SK-N-SH (cell line): ENCODE measurements around the gene ZFYVE19. TPM values are rescaled to one million over a fixed set of nuclear protein-coding genes. Genes with fewer than 3 reads are reported as not detected.

ENCODE experiments used
- CTCF ChIA-PET: fragments of 300-600, 350-600 bp; formaldehyde crosslinking; extraction: SDS; loops from one replicate; lab custom pipeline; 2021; lab: Yijun Ruan, JAX
- POLR2A ChIA-PET: fragments of 350-600 bp; sonication (Branson Sonifier 250); formaldehyde crosslinking; extraction: SDS; loops from one replicate; lab custom pipeline; 2020; ENCODE audit warnings: antibody characterized with exemption, inconsistent platforms; lab: Yijun Ruan, JAX
- DNase-seq: peaks from one replicate; pipeline ENCODE4 v3.0.0; 2012
- H2AFZ ChIP-seq: fragments of 200-600 bp; sonication (generic); 2 replicates; pipeline ENCODE4 v1.8.1; 2016; ENCODE audit warnings: antibody characterized with exemption, mild to moderate bottlenecking, low read depth
- H3F3A ChIP-seq: fragments of 200-600 bp; sonication (generic); replicated peaks from 2 replicates; pipeline ENCODE3; 2016; ENCODE audit warnings: antibody characterized with exemption, mild to moderate bottlenecking; ENCODE audit not compliant: insufficient read depth
- H3K27ac ChIP-seq, 2 experiments: fragments of 200-500 bp in 1 of 2; fragments of 200-600 bp in 1 of 2; sonication (Bioruptor generic) in 1 of 2; sonication (generic), shearing (Covaris generic) in 1 of 2; 2 replicates each; pipeline versions ENCODE4 v1.5.1 to v1.6.1; 2014 to 2016; ENCODE audit warnings: low read depth in 2 of 2, inconsistent platforms in 1 of 2, low read length in 1 of 2, mild to moderate bottlenecking in 1 of 2, mixed read lengths in 1 of 2
- H3K27me3 ChIP-seq: fragments of 200-600 bp; sonication (generic), shearing (Covaris generic); 2 replicates; pipeline ENCODE4 v1.6.1; 2016; ENCODE audit warnings: mixed run types; ENCODE audit not compliant: insufficient read depth
- H3K36me3 ChIP-seq, 2 experiments: fragments of 200-500 bp in 1 of 2; fragments of 200-600 bp in 1 of 2; sonication (Bioruptor generic) in 1 of 2; sonication (generic) in 1 of 2; replicated peaks in 1 of 2; 2 replicates each; pipeline versions ENCODE3 to v1.5.1; 2014 to 2016; ENCODE audit warnings: low read length in 1 of 2, mild to moderate bottlenecking in 1 of 2; ENCODE audit not compliant: insufficient read depth in 2 of 2, control insufficient read depth in 1 of 2
- H3K4me1 ChIP-seq, 2 experiments: fragments of 200-500 bp in 1 of 2; fragments of 200-600 bp in 1 of 2; sonication (Bioruptor generic) in 1 of 2; sonication (generic), shearing (Covaris generic) in 1 of 2; 2 replicates each; pipeline versions ENCODE4 v1.5.1 to v1.6.1; 2014 to 2016; ENCODE audit warnings: low read depth in 1 of 2, low read length in 1 of 2, mixed run types in 1 of 2; ENCODE audit not compliant: insufficient read depth in 2 of 2, control insufficient read depth in 1 of 2
- H3K4me2 ChIP-seq: fragments of 200-600 bp; sonication (generic), shearing (Covaris generic); 2 replicates; pipeline ENCODE4 v1.6.1; 2017; ENCODE audit warnings: mixed run types
- H3K4me3 ChIP-seq, 2 experiments: fragments of 200-500 bp in 1 of 2; fragments of 200-600 bp in 1 of 2; sonication (Bioruptor generic) in 1 of 2; sonication (generic), shearing (Covaris generic) in 1 of 2; 2 replicates each; pipeline versions ENCODE4 v1.5.1 to v1.8.1; 2014 to 2016; ENCODE audit warnings: low read depth in 2 of 2, inconsistent platforms in 1 of 2, low read length in 1 of 2, mild to moderate bottlenecking in 1 of 2, mixed read lengths in 1 of 2, moderate library complexity in 1 of 2
- H3K79me2 ChIP-seq: fragments of 200-600 bp; sonication (generic); 2 replicates; pipeline ENCODE4 v1.8.1; 2017; ENCODE audit warnings: mild to moderate bottlenecking; ENCODE audit not compliant: insufficient read depth
- H3K9ac ChIP-seq: fragments of 200-600 bp; sonication (generic); 2 replicates; pipeline ENCODE4 v1.6.1; 2017; ENCODE audit warnings: mixed run types
- H3K9me2 ChIP-seq: fragments of 200-600 bp; sonication (generic); 2 replicates; pipeline ENCODE4 v1.6.1; 2017; ENCODE audit warnings: mixed run types
- H3K9me3 ChIP-seq: fragments of 200-600 bp; sonication (generic); 2 replicates; pipeline ENCODE4 v1.6.1; 2017; ENCODE audit warnings: mixed run types, mild to moderate bottlenecking, moderate library complexity
- H4K20me1 ChIP-seq: fragments of 200-600 bp; sonication (generic); 2 replicates; pipeline ENCODE4 v1.6.1; 2017; ENCODE audit warnings: mild to moderate bottlenecking, mixed run types; ENCODE audit not compliant: insufficient read depth
- CTCF ChIP-seq: fragments of 200-600 bp; sonication (generic); IDR thresholded peaks from 2 replicates; pipeline ENCODE4 v1.6.1; 2017; ENCODE audit warnings: antibody characterized with exemption, mild to moderate bottlenecking, moderate library complexity
- EP300 ChIP-seq, 2 experiments: IDR thresholded peaks; 2 replicates each; pipeline versions ENCODE4 v1.4.0 to v1.6.1; 2012; ENCODE audit warnings: borderline replicate concordance in 1 of 2, low read depth in 1 of 2, low read length in 1 of 2
- FOXJ3 ChIP-seq: sonication (generic); formaldehyde crosslinking; IDR thresholded peaks from 2 replicates; pipeline ENCODE4 v1.5.1; 2020; ENCODE audit warnings: mild to moderate bottlenecking, missing genetic modification reagents
- MXI1 ChIP-seq: IDR thresholded peaks from 2 replicates; pipeline ENCODE4 v1.6.1; 2012; ENCODE audit warnings: mild to moderate bottlenecking, low read depth, low read length, improper control_type of control experiment
- NRF1 ChIP-seq: IDR thresholded peaks from 2 replicates; pipeline ENCODE4 v1.6.1; 2012; ENCODE audit warnings: low read depth, mild to moderate bottlenecking, low read length
- RAD21 ChIP-seq: IDR thresholded peaks from 2 replicates; pipeline ENCODE4 v1.6.1; 2012; ENCODE audit warnings: mild to moderate bottlenecking, low read length
- RCOR1 ChIP-seq: fragments of 150-350 bp; IDR thresholded peaks from 2 replicates; pipeline ENCODE4 v1.6.1; 2017; ENCODE audit warnings: antibody characterized with exemption, low read length
- RFX5 ChIP-seq: IDR thresholded peaks from 2 replicates; pipeline ENCODE4 v1.6.1; 2012; ENCODE audit warnings: mild to moderate bottlenecking, improper control_type of control experiment, low read length
- SMC3 ChIP-seq: IDR thresholded peaks from 2 replicates; pipeline ENCODE4 v1.6.1; 2012; ENCODE audit warnings: low read depth, low read length, improper control_type of control experiment
- WGBS: methylation state at CpG from one replicate; pipeline ENCODE4 v1.1.6; 2017; ENCODE audit warnings: low lambda C conversion rate; 5-methylcytosine and 5-hydroxymethylcytosine counted together
- polyA plus RNA-seq, 3 experiments: library from polyadenylated mRNA; depleted of rRNA; stranded (reverse); fragments of >200 nt; gene quantifications; 2 replicates each; pipeline ENCODE4 v1.2.3, GENCODE V29; 2012
- TF ChIP-seq, protein P1 (sequence below): IDR thresholded peaks from 2 replicates; pipeline ENCODE4 v1.4.0; 2012; ENCODE audit warnings: low read depth, borderline replicate concordance
- TF ChIP-seq, protein P2 (sequence below): IDR thresholded peaks from 2 replicates; pipeline ENCODE4 v1.4.0; 2012; ENCODE audit warnings: low read depth, borderline replicate concordance

ZFYVE19 gene
- polyA plus RNA-seq, 1 of the 3 experiments (the other 2 are of a cell fraction) = 35.5 TPM

DNA sequence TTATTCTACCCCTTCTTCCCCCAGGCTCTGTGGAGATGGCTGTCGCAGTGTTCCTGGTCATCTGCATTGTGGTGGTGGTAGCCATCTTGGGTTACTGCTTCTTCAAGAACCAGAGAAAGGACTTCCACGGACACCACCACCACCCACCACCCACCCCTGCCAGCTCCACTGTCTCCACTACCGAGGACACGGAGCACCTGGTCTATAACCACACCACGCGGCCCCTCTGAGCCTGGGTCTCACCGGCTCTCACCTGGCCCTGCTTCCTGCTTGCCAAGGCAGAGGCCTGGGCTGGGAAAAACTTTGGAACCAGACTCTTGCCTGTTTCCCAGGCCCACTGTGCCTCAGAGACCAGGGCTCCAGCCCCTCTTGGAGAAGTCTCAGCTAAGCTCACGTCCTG, 49.9 kb downstream of the ZFYVE19 start:
- H4K20me1 ChIP-seq = no peaks in the 10 kb centered on the region
- no peak overlapping the region for H3K4me3 ChIP-seq
- H3K9ac ChIP-seq = no peak overlapping the region
- H3K4me2 ChIP-seq = no peak overlapping the region
- TF ChIP-seq, protein P1, sequence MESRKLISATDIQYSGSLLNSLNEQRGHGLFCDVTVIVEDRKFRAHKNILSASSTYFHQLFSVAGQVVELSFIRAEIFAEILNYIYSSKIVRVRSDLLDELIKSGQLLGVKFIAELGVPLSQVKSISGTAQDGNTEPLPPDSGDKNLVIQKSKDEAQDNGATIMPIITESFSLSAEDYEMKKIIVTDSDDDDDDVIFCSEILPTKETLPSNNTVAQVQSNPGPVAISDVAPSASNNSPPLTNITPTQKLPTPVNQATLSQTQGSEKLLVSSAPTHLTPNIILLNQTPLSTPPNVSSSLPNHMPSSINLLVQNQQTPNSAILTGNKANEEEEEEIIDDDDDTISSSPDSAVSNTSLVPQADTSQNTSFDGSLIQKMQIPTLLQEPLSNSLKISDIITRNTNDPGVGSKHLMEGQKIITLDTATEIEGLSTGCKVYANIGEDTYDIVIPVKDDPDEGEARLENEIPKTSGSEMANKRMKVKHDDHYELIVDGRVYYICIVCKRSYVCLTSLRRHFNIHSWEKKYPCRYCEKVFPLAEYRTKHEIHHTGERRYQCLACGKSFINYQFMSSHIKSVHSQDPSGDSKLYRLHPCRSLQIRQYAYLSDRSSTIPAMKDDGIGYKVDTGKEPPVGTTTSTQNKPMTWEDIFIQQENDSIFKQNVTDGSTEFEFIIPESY = no peak
- no peaks in the 10 kb centered on the region for H3K9me3 ChIP-seq
- POLR2A ChIA-PET = interaction anchor here (0.7 to 1.7 kb wide), 2 partner anchors 33 to 37 kb away, joined by 3 to 7 read pairs; partner anchors contain the start of gene VPS18
- peaks cover 0 to 3% of the 10 kb centered on the region in 2 experiments; a peak in 1 of 4 replicates for H3K4me1 ChIP-seq
- no peak overlapping the region; the same call in 1 of the 2 replicates for H2AFZ ChIP-seq
- peaks cover 3% of the 10 kb centered on the region for H3F3A ChIP-seq
- DNase-seq = no peak
- no peaks in the 10 kb centered on the region for H3K9me2 ChIP-seq
- WGBS = 59% methylated on average over 5 of the region's 8 CpGs
- no peak overlapping the region for H3K27ac ChIP-seq
- H3K27me3 ChIP-seq = no peaks in the 10 kb centered on the region
- H3K36me3 ChIP-seq = no peaks in the 10 kb centered on the region
- CTCF ChIA-PET = interaction anchor here (1.0 to 5.1 kb wide), 13 partner anchors 10 to 329 kb away, joined by 4 to 120 read pairs (median 7); partner anchors contain the start of genes PPP1R14D and SPINT1
- H3K79me2 ChIP-seq = no peaks in the 10 kb centered on the region

DNA sequence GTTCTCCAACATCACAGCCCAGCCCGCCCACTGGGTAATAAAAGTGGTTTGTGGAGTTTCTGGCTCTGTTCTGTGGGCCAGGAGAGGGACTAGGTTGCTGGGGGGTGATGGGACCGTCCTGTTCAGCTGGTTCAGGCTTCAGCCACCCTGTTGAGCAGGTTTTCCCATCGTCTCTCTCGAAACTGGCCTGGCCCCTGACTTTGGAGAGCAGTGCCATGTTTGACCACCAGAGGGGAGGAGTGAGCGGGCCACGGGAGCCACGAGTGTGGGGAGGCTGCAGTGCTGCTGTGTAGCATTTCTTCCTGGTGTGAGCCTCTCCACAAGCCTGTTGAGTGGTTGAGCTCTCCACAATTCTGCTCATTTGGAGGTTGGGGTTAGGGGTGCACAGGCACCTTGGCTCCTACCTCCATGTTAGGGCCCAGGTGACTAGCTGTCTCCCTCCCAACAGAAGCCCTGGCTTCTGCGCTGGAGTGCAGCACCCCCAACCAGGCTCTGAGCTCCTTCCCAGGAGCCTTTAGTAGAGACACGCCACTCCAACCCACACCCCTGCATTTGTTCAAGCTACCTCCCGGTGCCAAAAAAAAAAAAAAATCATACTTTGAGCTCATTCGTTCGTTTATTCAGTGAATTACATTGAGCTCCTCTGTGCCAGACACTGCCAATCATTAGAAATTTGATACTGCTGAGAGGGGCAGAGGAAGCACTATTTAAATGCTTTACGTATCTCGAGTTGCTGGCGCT, 50.9 kb downstream of the ZFYVE19 start:
- H4K20me1 ChIP-seq = no peaks in the 10 kb centered on the region

More for the DNA sequence above, 50.9 kb downstream of the ZFYVE19 start:
- POLR2A ChIA-PET = interaction anchor here (0.6 to 2.4 kb wide), 5 partner anchors 12 to 474 kb away, joined by 3 to 12 read pairs (median 7); partner anchors contain the start of genes RHOV and VPS18
- Histone ChIP-seq H3K36me3 (no peaks in the 10 kb centered on the region), H3K9me3 (no peaks in the 10 kb centered on the region), H2AFZ (peak overlapping the region; percentile 52; the same call in 1 of the 2 replicates), H3K27me3 (no peaks in the 10 kb centered on the region), H3K4me3 (no peak overlapping the region; a peak in 1 of 4 replicates)
- peak; percentile 91 for DNase-seq
- peak; percentile 82 for TF ChIP-seq RAD21
- peak; percentile 92 for TF ChIP-seq CTCF
- no peak for TF ChIP-seq FOXJ3
- no peak for TF ChIP-seq EP300 (IDR thresholded peaks at IDR 0.05; ENCODE audit: borderline replicate concordance in 1 of 2, low read depth in 1 of 2, low read length in 1 of 2)
- 0 out of 2 replicates have a peak, but pooled peaks have one; percentile 32 for TF ChIP-seq RCOR1
- no peak for TF ChIP-seq NRF1
- TF ChIP-seq, protein P2, sequence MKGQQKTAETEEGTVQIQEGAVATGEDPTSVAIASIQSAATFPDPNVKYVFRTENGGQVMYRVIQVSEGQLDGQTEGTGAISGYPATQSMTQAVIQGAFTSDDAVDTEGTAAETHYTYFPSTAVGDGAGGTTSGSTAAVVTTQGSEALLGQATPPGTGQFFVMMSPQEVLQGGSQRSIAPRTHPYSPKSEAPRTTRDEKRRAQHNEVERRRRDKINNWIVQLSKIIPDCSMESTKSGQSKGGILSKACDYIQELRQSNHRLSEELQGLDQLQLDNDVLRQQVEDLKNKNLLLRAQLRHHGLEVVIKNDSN = no peak
- peak; percentile 56; the same call in 1 of the 2 replicates for TF ChIP-seq MXI1
- TF ChIP-seq SMC3 = peak; percentile 92
- no peak for TF ChIP-seq RFX5
- TF ChIP-seq, all 33 proteins: peak for 5
- H3K27ac ChIP-seq = no peak overlapping the region
- no peak overlapping the region for H3K9ac ChIP-seq
- WGBS = 31% methylated on average over 10 of the region's 15 CpGs
- H3K4me1 ChIP-seq = peaks cover 0 to 3% of the 10 kb centered on the region in 2 experiments; a peak in 1 of 4 replicates
- H3K9me2 ChIP-seq = no peaks in the 10 kb centered on the region
- H3F3A ChIP-seq = peaks cover 3% of the 10 kb centered on the region
- no peak overlapping the region for H3K4me2 ChIP-seq
- H3K79me2 ChIP-seq = no peaks in the 10 kb centered on the region
- CTCF ChIA-PET = interaction anchor here (0.5 to 5.1 kb wide), 48 partner anchors 11 to 1716 kb away, joined by 3 to 120 read pairs (median 4); partner anchors contain the start of genes CHAC1, PPP1R14D and SPINT1
